Activated naive CD4-positive, alpha-beta T cell treated with anti-CD3 and anti-CD28 coated beads, Interleukin-2, amount 50 U/mL, for 16 hours (primary cell): ENCODE measurements around the gene KDM7A.
"Not testable (repeated sequence)": the region's sequence is repeated elsewhere in the genome, so short reads cannot be mapped to it uniquely, and the experiment has no call there.

Source experiments
- DNase-seq: peaks from one replicate; pipeline ENCODE4 v3.0.0-alpha.2; 2020

The KDM7A gene

GRCh38 chr7:140156460-140157080, 20.2 kb downstream of the KDM7A start:
- DNase-seq = no peak

GRCh38 chr7:140155428-140155827, 21.4 kb downstream of the KDM7A start:
- no peak for DNase-seq

- DNase-seq = no peak
Observed at GRCh38 chr7:140153666-140154161, 23.1 kb downstream of the KDM7A start.

- DNase-seq = no peak
Observed at GRCh38 chr7:140146574-140146973, 30.2 kb downstream of the KDM7A start.

GRCh38 chr7:140145709-140146108, 31.1 kb downstream of the KDM7A start:
- no peak for DNase-seq

GRCh38 chr7:140144821-140145220, 32.0 kb downstream of the KDM7A start:
- no peak for DNase-seq

GRCh38 chr7:140143997-140144396, 32.8 kb downstream of the KDM7A start:
- DNase-seq = no peak

GRCh38 chr7:140142031-140142430, 34.8 kb downstream of the KDM7A start:
- no peak for DNase-seq

GRCh38 chr7:140141256-140141655, 35.5 kb downstream of the KDM7A start:
- DNase-seq = no peak

GRCh38 chr7:140137078-140137477, 39.7 kb downstream of the KDM7A start:
- no peak for DNase-seq

GRCh38 chr7:140136073-140136472, 40.7 kb downstream of the KDM7A start:
- DNase-seq = no peak

- DNase-seq = no peak
Observed at GRCh38 chr7:140134039-140134438, 42.7 kb downstream of the KDM7A start.

- no peak for DNase-seq
Observed at GRCh38 chr7:140127360-140128127, 49.2 kb downstream of the KDM7A start.

GRCh38 chr7:140126435-140127034, 50.2 kb downstream of the KDM7A start:
- DNase-seq = no peak

- no peak for DNase-seq
Observed at GRCh38 chr7:140122965-140123364, 53.8 kb downstream of the KDM7A start.

GRCh38 chr7:140121326-140121725, 55.5 kb downstream of the KDM7A start:
- no peak for DNase-seq

- not testable (repeated sequence) for DNase-seq
Observed at GRCh38 chr7:140114817-140115216, 62.0 kb downstream of the KDM7A start.

GRCh38 chr7:140108777-140109176, 68.0 kb downstream of the KDM7A start:
- DNase-seq = not testable (repeated sequence)

GRCh38 chr7:140096459-140096858, 80.3 kb downstream of the KDM7A start:
- no peak for DNase-seq

- no peak for DNase-seq
Observed at GRCh38 chr7:140093375-140093774, 83.4 kb downstream of the KDM7A start.

- no peak for DNase-seq
Observed at GRCh38 chr7:140085447-140085846, 91.3 kb downstream of the KDM7A start.

GRCh38 chr7:140084972-140085371, 91.8 kb downstream of the KDM7A start:
- peak; percentile 50 for DNase-seq

GRCh38 chr7:140084142-140084655, 92.6 kb downstream of the KDM7A start:
- no peak for DNase-seq

GRCh38 chr7:140082770-140083169, 94.0 kb downstream of the KDM7A start:
- no peak for DNase-seq
